Measurements from ENCODE around the gene TECR. TPM values are rescaled to one million over a fixed set of nuclear protein-coding genes. Genes with fewer than 3 reads are reported as not detected.
"Not testable (repeated sequence)": the region's sequence is repeated elsewhere in the genome, so short reads cannot be mapped to it uniquely, and the experiment has no call there.

TECR gene
- total RNA-seq, 1 donor from 2014 or later: 74.2 TPM

DNA sequence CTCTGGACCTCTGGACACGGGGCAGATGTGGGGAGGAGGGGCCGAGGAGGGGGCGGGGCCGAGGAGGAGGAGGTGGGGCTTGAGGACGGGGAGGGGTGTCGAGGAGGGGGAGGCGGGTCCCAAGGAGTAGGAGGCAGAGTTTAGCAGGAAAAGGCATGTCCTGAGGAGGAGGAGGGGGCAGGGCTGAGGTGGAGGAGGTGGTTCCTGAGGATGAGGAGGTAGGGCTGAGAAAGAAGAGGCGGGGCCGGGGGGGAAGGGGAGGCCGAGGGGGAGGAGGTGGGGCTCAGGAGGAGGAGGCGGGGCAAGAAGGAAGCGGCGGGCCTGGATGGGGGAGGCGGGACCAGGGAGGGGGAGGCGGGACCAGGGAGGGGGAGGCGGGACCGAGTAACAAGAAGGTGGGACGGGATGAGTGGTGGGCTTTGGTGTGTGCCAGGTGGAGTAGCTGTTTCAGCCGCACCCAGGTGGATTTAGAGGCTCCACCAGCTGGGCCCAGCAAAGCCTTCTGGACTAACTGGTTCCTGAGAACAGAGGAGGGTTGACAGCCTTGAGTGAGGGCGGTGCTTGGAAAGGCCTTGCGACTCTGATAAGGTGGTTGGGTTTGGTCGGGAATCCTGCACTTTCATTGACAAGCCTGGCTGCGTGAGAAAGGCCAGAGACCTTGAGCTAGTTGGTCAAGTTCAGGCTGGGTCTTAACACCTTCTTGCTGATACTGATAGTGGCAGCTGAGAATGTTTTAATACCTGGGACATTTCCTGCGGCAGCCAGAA is 7.7 kb downstream of the TECR start:
- DNase-seq: peak; percentile 70

DNA sequence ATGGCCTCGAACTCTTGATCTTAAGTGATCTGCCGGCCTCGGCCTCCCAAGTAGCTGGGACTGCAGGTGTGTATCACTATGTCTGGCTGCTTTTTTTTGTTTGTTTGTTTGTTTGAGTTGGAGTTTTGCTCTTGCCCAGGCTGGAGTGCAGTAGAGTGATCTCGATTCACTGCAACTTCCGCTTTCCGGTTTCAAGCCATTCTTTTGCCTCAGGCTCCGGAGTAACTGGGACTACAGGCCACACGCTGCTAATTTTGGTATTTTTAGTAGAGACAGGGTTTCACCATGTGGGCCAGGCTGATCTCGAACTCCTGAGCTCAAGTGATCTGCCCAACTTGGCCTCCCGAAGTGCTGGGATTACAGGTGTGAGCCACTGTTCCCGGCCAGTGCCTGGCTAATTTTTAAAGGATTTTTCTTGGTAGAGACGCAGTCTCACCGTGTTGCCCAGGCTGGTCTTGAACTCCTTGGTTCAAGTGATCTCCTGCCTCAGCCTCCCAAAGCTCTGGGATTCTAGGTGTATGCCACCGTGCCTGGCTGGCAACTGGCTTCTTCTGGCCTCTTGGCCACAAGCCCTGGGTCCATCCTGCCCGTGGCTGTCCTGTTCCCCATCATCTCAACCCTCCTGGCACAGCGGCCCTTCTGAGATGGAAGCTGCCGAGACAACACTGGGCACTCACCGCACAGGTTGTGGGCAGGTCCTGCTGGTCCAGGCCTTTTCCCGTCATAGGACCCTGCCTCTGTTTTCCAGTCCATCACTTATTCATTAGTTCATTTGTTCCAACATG is 11.5 kb downstream of the TECR start:
- DNase-seq: no peak

DNA sequence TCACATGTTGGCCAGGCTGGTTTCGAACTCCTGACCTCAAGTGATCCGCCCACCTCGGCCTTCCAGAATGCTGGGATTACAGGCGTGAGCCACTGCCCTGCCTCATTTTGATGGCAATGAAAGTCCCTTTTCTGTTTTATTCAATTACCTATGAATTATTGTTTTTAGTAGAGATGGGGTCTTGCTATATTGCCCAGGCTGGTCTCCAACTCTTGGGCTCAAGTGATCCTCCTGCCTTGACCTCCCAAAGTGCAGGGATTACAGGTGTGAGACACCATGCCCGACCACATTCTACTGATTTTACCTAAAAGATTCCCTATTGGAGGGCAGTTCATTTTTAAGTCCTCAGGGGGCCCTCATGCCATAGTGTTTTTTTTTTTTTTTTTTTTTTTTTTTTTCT is 12.6 kb downstream of the TECR start:
- not testable (repeated sequence) for DNase-seq

DNA sequence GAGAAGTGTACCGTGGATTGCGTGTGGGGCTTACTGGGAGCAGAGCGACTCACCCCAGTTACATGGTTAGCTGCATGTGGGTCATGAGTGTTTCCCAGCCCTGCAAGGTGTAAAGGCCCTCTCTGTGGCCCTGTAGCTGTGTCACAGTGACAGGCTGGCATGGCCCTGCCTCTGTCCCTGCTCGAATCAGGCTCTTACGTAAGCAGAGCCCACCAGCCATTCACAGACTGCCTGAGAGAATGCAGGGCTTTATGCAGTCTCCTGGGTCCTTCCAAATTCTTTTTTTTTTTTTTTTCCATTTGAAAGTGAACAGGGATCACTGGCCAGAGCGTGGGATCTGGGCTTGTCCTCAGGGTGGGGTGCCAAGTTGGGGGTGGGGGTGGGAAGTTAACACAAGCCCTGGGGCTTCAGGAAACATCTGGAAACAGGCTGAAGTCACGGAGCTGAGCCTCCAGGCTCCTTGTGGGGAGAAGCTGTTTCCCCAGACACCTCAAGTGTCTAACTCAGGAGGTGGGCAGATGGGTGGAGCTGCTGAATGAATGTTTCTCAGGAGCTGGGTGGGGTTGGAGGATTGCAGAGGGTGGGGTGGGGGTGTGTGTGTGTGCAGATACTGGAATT is 13.4 kb downstream of the TECR start:
- DNase-seq: peak; percentile 63

DNA sequence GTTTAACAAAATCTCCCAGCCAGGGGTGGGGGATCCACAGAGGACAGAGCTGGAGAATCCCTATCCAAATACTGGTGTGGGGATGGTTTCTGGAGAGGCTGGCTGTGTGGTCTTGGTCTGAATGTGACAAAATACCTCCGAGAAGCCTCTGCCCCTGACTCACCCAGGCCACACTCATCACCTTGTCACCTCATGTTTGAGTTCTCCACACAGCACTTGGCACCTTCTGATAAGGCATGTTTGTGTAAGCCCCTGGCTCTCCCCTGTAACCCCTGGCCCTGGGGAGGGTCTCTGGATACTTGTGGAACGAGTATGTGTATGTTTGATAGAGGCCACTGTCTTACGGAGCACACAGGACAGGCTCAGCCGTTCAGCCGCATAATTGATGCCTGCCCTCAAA is 14.7 kb downstream of the TECR start:
- no peak for DNase-seq

DNA sequence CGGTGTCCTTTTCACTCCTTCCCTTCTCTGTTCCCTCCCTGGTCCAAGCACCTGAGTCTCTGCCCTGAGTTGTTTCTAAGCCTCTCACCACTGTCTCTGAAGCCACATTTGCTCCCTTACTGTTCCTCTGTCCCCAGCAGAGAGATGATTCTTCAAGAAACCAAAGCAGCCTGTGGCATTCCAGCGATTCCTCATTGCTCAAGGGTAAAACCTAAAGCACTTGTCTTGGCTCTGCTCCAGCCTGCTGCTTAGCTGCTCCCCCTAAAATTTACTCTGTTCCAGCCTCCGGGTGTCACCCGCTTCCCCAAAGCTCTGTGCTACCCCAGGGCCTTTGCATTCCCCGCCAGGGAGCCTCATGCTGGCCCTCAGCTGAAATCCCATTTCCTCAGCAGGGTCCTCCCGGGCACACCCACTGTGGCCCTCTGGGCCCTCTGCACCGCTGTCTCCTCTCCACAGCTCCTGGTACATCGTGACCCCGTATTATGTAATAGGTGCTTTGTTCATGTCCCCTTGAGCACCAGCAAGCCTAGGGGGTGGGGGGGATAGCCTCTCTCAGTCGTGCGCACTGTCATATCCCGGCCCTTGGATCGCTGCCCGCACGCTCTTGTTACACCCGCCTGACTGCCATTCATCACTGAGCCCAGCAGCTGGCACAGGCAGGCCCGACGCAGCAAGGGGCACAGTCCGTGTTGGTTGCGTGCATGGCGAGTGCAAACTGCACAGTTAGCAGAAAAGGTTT is 15.8 kb downstream of the TECR start:
- peak; percentile 95 for DNase-seq

DNA sequence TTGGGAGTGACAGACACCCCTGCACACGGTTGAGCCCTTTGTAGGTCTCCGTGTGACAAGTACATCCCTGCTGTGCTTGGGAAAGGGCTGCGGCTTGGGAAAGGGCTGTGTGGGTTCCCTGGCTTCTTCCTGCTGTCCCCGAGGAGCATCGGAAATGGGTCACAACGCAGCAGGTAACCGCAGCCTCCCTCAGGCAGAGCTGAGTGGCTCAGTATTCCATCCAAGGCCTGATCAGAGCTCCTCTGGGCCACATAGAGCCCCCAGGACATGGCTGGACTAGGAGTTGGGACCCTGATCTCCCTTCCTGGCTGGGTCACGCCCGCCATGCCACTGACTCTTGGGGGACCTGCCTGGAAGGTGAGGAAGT is 16.3 kb downstream of the TECR start:
- DNase-seq: no peak

DNA sequence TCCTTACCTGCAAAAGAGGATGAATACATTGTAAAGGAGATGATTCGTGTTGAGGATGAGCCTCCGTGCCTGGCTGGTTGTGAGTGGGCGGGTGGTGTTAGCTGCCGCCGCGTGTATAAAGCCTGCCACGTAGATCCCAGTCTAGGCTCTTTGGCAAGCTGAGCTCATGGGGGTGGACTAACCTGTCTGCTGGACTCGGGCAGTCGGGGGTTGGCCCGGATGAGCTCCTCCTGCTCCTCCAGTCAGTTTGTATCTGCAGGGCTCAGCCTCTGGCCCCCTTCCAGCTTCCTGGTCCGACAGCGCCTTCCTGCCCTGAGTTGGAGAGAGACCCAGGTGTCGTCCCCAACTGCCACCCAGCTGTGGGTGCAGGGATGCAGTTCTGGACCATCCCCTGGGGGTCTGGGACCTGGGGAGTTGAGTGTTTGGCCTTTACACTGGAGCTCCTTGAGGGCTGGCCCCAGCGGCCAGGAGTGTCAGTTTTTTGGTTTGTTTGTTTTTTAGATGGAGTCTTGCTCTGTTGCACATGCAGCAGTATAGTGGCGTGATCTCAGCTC is 20.9 kb downstream of the TECR start:
- no peak for DNase-seq

DNA sequence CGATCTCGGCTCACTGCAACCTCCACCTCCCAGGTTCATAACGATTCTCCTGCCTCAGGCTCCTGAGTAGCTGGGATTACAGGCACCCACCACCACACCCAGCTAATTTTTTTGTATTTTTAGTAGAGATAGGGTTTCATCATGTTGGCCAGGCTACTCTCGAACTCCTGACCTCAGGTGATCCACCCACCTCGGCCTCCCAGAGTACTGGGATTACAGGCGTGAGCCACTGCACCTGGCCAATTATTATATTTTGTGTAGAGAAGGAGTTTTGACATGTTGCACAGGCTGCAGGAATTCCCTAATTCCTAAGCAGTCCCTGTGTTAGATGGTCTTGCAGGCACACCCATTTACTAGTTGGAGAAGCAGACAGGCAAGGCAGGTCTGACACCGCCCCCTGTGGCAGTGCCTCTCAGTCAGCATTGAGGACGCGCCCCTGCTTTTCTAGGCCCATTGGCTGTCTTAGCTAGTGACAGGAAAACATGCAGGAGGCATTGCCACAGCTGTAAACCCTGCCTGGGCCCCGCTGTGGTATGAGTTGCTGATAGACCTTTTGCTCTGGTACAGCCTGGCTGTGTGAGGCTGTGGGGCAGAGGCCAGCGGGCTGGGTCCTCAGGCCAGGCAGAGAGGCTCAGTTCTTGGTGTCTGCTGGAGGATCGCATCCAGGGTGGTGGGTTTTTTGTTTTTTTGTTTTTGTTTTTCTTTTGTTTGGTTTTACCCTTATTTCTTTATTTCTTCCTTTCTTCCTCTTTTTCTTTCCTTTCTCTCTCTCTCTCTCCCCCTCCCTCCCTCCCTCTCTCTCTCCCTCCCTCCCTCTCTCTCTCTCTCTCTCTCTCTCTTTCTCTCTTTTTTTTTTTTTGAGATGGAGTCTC is 22.0 kb downstream of the TECR start:
- peak; percentile 91 for DNase-seq

DNA sequence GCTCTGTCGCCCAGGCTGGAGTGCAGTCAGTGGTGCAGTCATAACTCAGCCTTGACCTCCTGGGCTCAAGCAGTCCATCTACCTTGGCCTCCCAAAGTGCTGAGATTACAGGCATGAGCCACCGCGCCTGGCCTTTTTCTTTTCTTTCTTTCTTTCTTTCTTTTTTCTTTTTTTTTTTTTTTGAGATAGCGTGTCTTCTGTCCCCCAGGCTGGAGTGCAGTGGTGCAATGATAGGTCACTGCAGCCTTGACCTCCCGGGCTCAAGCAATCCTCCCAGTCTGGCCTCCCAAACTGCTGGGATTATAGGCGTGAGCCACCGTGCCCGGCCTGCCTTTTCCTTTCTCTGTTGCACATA is 22.6 kb downstream of the TECR start:
- not testable (repeated sequence) for DNase-seq

DNA sequence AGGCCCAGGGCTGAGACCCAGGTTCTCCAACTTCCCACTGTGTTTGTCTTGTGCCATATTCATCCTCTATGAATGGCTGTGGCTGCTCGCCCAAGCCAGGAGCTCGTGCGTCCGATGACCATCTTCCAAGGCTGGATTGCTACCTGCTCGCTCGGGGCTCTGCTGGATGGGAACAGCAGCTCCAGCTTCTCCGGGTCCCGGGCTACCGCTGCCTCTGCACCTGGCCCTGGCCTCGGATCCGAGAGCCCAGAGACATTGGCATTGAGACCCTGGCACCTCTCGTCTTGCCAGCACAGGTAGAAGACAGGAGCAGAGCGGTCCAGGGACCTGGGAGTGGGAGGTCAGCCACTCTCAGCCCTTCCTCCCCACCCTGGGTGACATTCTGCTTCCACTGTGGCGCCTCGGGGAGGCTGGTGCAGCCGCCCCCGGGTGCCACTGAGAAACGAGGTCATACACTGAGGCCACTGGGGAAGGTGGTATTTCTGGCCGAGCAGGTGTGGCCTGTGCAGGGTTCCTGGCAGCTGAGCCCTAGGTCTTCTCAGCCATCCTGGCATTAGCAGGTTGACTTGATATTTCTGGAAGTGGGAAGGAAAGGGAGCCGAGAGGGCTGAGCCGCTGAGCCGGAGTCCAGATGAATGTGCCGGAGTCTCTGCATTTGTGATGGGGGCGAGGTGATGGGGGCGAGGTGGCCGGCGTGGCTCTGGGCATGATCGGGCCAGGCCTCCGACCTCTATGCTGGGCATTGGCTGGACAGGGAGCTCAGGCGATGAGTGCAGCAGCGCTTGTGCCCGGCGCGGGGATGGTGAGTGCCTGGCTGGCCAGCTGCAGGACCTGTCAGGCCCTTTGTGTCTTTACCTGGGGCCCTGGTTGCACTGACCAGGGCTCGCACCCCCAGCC is 23.9 kb downstream of the TECR start:
- DNase-seq: no peak

DNA sequence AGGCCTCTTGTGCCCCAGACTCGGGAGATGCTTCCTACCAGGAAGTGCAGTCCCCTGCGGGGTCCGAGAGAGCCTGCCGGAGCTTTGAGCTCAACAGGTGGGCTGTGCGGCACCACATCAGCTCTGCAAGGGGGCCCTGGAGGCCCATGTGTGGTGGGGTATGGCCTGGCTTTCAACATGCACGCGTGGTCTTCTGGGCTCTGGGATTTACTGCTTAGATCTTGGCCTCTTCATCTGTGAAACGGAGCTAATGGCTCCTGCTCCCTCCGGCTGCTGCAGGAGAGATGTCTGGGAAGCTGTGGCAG is 24.5 kb downstream of the TECR start:
- no peak for DNase-seq

DNA sequence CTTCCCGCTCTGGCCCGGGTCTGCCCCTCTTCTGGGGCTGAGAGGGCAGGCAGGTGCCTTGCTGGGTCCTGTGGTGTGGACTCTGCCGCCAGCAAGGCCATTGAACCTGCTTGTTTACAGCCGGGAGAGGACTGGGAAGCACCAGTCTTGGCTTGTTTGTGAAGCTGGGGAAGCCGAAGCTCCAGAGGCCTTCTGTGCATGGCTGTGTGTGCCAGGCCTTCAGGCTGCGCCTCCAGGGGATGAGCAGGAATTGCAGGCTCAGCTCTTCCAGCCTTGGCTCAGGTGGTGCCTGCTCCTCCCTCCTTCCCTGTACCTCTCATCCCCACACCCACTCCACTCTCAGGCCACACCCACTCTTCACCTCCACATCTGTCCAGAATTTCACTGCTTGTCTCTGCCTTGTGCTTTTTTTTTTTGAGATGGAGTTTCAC is 25.0 kb downstream of the TECR start:
- no peak for DNase-seq

DNA sequence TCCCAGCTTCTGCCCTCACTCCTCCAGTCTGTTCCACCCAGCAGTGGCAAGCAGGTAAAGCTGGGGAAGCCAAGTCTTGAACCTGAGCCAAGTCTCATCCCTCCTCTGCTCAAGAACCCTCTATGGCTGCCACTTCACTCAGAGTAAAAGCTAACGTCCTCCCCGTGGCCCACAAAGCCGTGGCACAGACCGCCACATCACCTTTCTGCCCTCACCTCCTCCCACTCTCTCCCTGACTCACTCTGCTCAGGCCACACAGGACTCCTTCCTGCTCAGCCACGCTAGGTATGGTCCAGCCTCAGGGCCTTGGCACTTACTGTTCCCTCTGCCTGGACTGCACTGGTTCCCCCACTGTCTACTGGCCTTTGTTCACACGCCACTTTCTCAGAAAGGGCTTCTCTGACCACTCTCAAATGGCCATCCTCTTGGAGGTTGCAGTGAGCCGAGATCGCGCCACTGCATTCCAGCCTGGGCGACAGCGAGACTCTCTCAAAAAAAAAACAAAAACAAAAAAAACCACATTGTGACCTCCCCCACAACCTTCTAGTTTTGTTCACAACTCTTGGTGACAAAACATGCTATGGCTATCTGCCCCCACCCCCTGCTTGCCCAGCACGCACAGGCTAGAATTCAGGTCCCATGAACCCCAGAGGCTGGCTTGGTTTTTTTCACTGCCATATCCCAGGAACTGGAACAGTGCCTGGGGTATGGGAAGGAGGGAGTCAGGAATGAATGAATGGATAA is 26.7 kb downstream of the TECR start:
- no peak for DNase-seq

DNA sequence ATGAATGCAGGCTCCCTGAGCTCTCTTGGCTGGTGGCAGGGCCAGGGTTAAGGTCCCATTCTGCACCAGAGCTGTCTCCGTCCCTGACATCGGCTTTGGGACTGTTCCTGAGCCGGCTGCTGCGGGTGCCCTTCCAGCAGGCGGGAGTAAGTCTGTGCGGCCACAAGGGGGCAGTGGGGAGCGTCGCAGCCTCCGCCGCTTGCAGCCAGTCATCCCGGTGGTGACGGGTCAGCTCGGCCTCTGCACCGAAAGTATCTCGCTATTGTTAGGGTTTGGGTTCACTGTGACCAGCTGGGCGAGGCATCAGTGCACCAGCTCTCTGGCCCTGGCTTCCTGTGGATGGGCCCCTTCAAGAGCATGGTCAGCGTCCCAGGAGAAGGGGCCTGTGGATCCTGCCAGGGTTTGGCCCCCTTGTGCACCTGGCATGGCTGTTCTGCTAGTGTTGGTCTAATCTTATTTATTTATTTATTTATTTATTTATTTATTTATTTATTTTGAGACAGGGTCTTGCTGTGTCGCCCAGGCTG is 27.3 kb downstream of the TECR start:
- peak; percentile 81 for DNase-seq

DNA sequence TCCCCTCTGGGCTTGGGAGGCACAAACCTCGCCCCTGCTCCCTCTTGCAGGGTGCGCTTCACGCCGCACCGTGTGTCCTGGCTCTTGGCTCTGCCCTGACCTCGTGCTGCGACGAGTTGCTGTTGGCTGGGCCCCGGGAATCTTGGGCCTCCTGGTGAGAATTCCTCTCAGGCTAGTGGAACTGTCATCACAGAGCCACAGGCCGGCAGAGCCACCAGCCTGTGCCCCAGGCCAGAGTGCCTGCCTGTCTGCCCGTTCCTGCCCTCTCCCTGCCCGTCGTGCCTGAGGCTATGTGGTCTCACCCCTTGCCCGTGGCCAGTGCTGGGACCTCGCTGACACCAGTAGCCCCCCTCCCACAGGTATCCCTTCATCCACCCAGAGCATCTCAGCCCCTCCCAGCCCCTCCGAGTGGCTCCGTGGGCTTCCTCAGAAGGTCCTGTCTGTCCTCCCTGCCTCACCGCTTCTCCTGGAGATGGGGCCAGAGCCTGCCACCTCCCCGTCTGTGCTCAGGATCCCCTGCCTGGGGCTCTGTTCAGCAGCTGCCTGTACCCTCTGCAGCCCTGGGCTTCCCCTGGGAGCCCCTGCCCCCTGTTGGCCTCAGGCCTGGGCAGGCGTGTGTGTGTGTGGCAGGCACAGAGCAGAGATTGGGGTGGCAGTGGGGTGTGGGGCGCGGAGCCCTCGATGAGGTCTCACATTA is 29.1 kb downstream of the TECR start:
- no peak for DNase-seq

DNA sequence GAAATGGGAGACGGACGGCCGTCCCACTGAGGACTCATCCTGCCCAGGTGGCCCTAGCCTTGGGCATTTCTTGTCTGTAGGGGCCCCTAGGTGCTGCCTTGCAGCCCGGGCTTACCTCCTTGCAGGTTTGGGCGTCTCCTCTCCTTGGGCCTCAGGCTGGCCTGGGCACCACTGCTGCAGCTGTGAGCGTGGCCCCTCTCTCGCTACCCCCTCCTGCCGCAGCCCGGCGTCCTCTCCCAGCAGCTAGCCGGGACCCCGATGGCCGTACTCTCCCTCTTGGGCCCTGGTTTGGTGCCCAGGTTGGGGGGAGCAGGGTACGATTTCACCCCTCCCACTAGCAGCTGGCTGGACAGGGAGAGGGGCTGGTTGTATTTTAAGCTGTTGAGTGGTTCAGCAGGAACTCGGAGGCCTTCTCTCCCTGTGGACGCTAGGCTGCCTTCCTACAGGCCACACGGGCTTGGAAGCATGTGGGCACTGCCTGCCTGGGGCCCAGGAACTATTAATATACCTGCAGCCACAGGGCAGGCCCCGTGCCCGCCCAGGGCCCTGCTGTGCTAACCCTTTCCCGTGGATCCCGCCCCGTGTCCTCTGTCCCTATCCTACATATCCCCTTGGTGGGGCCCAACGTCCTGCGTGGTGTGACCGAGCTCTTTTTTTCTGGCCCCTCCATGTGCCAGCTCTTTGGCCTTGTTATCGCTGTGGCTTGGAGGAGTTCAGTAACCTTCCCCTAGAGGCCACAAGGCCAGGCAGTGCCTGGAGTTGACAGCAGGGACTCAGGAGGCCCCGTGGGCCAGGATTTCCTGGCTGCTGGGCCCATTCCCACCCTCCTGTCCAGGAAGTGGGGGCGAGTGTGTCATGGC is 30.8 kb downstream of the TECR start:
- peak; percentile 54 for DNase-seq

DNA sequence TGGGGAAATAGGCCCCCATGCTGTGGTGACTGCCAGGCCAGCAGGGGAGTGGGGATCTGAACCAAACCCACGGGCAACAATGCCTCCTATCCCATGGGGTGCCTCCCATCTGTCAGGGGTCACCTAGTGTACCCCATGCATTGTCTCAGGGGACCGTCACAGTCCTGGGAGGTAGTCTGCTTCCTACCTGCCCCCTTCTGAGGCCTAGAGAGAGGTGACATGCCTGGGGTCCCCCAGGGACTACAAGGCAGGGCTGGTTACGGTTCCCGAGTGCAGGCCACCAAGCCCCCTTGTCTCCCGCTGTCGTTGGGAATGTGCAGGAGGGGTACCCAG is 31.3 kb downstream of the TECR start:
- no peak for DNase-seq

Measured in tongue (tissue), 2 donors.